ENCODE data around the gene KRTAP10-1.

The KRTAP10-1 gene

GRCh38 chr21:44524414-44525371 is 15.3 kb downstream of the KRTAP10-1 start:
- DNase-seq (ENCODE audit: insufficient read length, low spot score) (no peak), FAIRE-seq (peak; percentile 78)
- no peak for TF ChIP-seq PAX5 (IDR thresholded peaks at IDR 0.05; ENCODE audit: insufficient read depth, low read length, severe bottlenecking)
- TF ChIP-seq SPI1 (IDR thresholded peaks at IDR 0.05; ENCODE audit: low read depth, low read length): no peak
- no peak for TF ChIP-seq TAF1 (IDR thresholded peaks at IDR 0.05; ENCODE audit: low read depth, low read length)
- TF ChIP-seq POU2F2 (IDR thresholded peaks at IDR 0.05; ENCODE audit: low read depth, low read length): no peak
- TF ChIP-seq POLR2AphosphoS5 (IDR thresholded peaks at IDR 0.05; ENCODE audit: low read depth, low read length): no peak
- no peak for TF ChIP-seq POLR2A (IDR thresholded peaks at IDR 0.05; ENCODE audit: low read depth, low read length)

- DNase-seq (ENCODE audit: insufficient read length, low spot score) (no peak), FAIRE-seq (peak; percentile 67)
- TF ChIP-seq POU2F2 (IDR thresholded peaks at IDR 0.05; ENCODE audit: low read depth, low read length) (no peak), TAF1 (IDR thresholded peaks at IDR 0.05; ENCODE audit: low read depth, low read length) (no peak), POLR2A (IDR thresholded peaks at IDR 0.05; ENCODE audit: low read depth, low read length) (no peak)
Observed at GRCh38 chr21:44523567-44524413, 16.2 kb downstream of the KRTAP10-1 start.

- DNase-seq (ENCODE audit: insufficient read length, low spot score) (no peak), FAIRE-seq (peak; percentile 55)
- TF ChIP-seq POLR2AphosphoS5 (IDR thresholded peaks at IDR 0.05; ENCODE audit: low read depth, low read length) (no peak), PAX5 (IDR thresholded peaks at IDR 0.05; ENCODE audit: insufficient read depth, low read length, severe bottlenecking) (no peak), POLR2A (IDR thresholded peaks at IDR 0.05; ENCODE audit: low read depth, low read length) (no peak), SPI1 (IDR thresholded peaks at IDR 0.05; ENCODE audit: low read depth, low read length) (no peak), TAF1 (IDR thresholded peaks at IDR 0.05; ENCODE audit: low read depth, low read length) (no peak), POU2F2 (IDR thresholded peaks at IDR 0.05; ENCODE audit: low read depth, low read length) (no peak)
Observed at GRCh38 chr21:44522753-44523204, 17.2 kb downstream of the KRTAP10-1 start.

GRCh38 chr21:44521928-44522752 is 17.9 kb downstream of the KRTAP10-1 start:
- no peak for FAIRE-seq
- TF ChIP-seq PAX5 (IDR thresholded peaks at IDR 0.05; ENCODE audit: insufficient read depth, low read length, severe bottlenecking): no peak
- no peak for TF ChIP-seq TAF1 (IDR thresholded peaks at IDR 0.05; ENCODE audit: low read depth, low read length)
- no peak for TF ChIP-seq POLR2AphosphoS5 (IDR thresholded peaks at IDR 0.05; ENCODE audit: low read depth, low read length)
- no peak for TF ChIP-seq SPI1 (IDR thresholded peaks at IDR 0.05; ENCODE audit: low read depth, low read length)
- TF ChIP-seq POU2F2 (IDR thresholded peaks at IDR 0.05; ENCODE audit: low read depth, low read length): no peak
- no peak for TF ChIP-seq POLR2A (IDR thresholded peaks at IDR 0.05; ENCODE audit: low read depth, low read length)
- no peak for DNase-seq (ENCODE audit: insufficient read length, low spot score)

DNA sequence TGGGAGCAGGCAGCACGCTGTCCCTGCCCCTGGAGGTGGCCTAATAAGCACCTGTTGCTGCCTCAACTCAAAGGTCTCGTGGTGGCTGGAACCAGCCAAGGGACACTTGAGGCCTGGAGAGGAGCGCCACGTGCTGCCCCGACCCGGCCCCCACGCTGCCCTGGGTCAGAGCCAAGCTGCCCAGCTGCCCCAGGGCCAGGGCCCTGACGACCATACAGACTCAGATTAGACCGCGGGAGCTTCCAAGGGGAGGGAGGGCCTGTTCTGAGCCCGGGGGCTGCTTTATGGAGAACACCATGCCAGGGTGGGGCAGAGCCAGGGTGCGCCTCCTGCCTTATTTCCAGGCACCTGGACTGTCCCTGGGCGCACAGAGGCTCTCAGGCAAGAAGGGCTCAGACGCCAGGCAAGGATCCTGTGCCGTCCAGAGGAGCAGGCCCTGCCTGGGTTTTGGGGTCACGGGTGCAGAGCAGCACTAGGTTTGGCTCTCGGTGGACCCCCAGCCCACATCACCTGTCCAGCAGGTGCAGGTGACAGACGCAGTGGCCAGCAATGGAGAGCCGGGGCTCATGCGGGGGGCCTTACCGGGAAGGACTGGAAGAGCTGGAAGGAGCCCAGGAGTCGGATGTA is 18.6 kb downstream of the KRTAP10-1 start:
- no peak for TF ChIP-seq TAF1 (IDR thresholded peaks at IDR 0.05; ENCODE audit: low read depth, low read length)
- no peak for TF ChIP-seq POLR2A (IDR thresholded peaks at IDR 0.05; ENCODE audit: low read depth, low read length)
- TF ChIP-seq PAX5 (IDR thresholded peaks at IDR 0.05; ENCODE audit: insufficient read depth, low read length, severe bottlenecking): no peak
- no peak for TF ChIP-seq POLR2AphosphoS5 (IDR thresholded peaks at IDR 0.05; ENCODE audit: low read depth, low read length)
- TF ChIP-seq SPI1 (IDR thresholded peaks at IDR 0.05; ENCODE audit: low read depth, low read length): no peak
- no peak for TF ChIP-seq POU2F2 (IDR thresholded peaks at IDR 0.05; ENCODE audit: low read depth, low read length)
- FAIRE-seq (no peak), DNase-seq (ENCODE audit: insufficient read length, low spot score) (no peak)

GRCh38 chr21:44520326-44521300 is 19.4 kb downstream of the KRTAP10-1 start:
- TF ChIP-seq POLR2AphosphoS5 (IDR thresholded peaks at IDR 0.05; ENCODE audit: low read depth, low read length) (no peak), POU2F2 (IDR thresholded peaks at IDR 0.05; ENCODE audit: low read depth, low read length) (no peak), SPI1 (IDR thresholded peaks at IDR 0.05; ENCODE audit: low read depth, low read length) (no peak), POLR2A (IDR thresholded peaks at IDR 0.05; ENCODE audit: low read depth, low read length) (no peak), TAF1 (IDR thresholded peaks at IDR 0.05; ENCODE audit: low read depth, low read length) (no peak), PAX5 (IDR thresholded peaks at IDR 0.05; ENCODE audit: insufficient read depth, low read length, severe bottlenecking) (no peak)
- FAIRE-seq (no peak), DNase-seq (ENCODE audit: insufficient read length, low spot score) (no peak)

- TF ChIP-seq TAF1 (IDR thresholded peaks at IDR 0.05; ENCODE audit: low read depth, low read length): no peak
- no peak for TF ChIP-seq POLR2A (IDR thresholded peaks at IDR 0.05; ENCODE audit: low read depth, low read length)
- TF ChIP-seq POLR2AphosphoS5 (IDR thresholded peaks at IDR 0.05; ENCODE audit: low read depth, low read length): no peak
- FAIRE-seq: no peak
- DNase-seq (ENCODE audit: insufficient read length, low spot score): no peak
Observed at GRCh38 chr21:44519346-44520325, 20.4 kb downstream of the KRTAP10-1 start.
